Measurements from ENCODE around the gene DST. TPM values are rescaled to one million over a fixed set of nuclear protein-coding genes. Genes with fewer than 3 reads are reported as not detected.

Gene DST
- total RNA-seq, 2 experiments from 2014 or later: 5.7 to 5.9 TPM

- Histone ChIP-seq H3K27ac (ENCODE audit: low read depth in 1 of 2, low read length in 2 of 2) (no peak overlapping the region), H3K4me3 (ENCODE audit: low read length) (peak overlapping the region; percentile 64), H3K27me3 (ENCODE audit: control insufficient read depth in 1 of 2, insufficient read depth in 2 of 2, low read length in 2 of 2) (no peaks in the 10 kb centered on the region), H3K9me3 (ENCODE audit: control insufficient read depth in 1 of 2, insufficient read depth in 1 of 2, low read length in 2 of 2) (no peaks in the 10 kb centered on the region), H3K4me1 (ENCODE audit: insufficient read depth, low read length) (peaks cover 5% of the 10 kb centered on the region), H3K36me3 (ENCODE audit: insufficient read depth, low read length) (no peaks in the 10 kb centered on the region)
- no peaks in the 10 kb centered on the region for H3K9me3 Mint-ChIP-seq
- no peak for ATAC-seq (ENCODE audit: poor library complexity)
- no peak overlapping the region for H3K4me3 Mint-ChIP-seq
- intact Hi-C loops (cut with DNase I, micrococcal nuclease): no loop called here
- DNase-seq: no peak
- TF ChIP-seq CTCF (IDR thresholded peaks at IDR 0.05): no peak
- ChIA-PET CTCF (interaction anchor here (0.6 to 1.4 kb wide), 2 partner anchors 11 to 53 kb away, joined by 3 to 4 read pairs; no protein-coding TSS in a partner anchor), POLR2A (interaction anchor here (0.7 to 1.5 kb wide), 4 partner anchors 9 to 775 kb away, joined by 4 read pairs; no protein-coding TSS in a partner anchor)
- no peaks in the 10 kb centered on the region for H3K27me3 Mint-ChIP-seq
- H3K4me1 Mint-ChIP-seq (ENCODE audit: low read depth): no peaks in the 10 kb centered on the region
- H3K27ac Mint-ChIP-seq: no peak overlapping the region
- H3K36me3 Mint-ChIP-seq (ENCODE audit: low read depth): no peaks in the 10 kb centered on the region
Measured at GRCh38 chr6:56541741-56542360, 100.8 kb downstream of the DST start.

- H3K27ac Mint-ChIP-seq: no peak overlapping the region
- no peaks in the 10 kb centered on the region for H3K9me3 ChIP-seq (ENCODE audit: control insufficient read depth in 1 of 2, insufficient read depth in 1 of 2, low read length in 2 of 2)
- ATAC-seq (ENCODE audit: poor library complexity) (no peak), DNase-seq (peak in 1 of 14 experiments; percentile 5)
- H3K4me1 ChIP-seq (ENCODE audit: insufficient read depth, low read length): peaks cover 5% of the 10 kb centered on the region
- no peak overlapping the region for H3K4me3 Mint-ChIP-seq
- CTCF ChIA-PET: no interaction called here
- POLR2A ChIA-PET: no interaction called here
- intact Hi-C loops (cut with DNase I, micrococcal nuclease): no loop called here
- no peaks in the 10 kb centered on the region for H3K36me3 ChIP-seq (ENCODE audit: insufficient read depth, low read length)
- H3K4me1 Mint-ChIP-seq (ENCODE audit: low read depth): no peaks in the 10 kb centered on the region
- H3K27me3 ChIP-seq (ENCODE audit: control insufficient read depth in 1 of 2, insufficient read depth in 2 of 2, low read length in 2 of 2): no peaks in the 10 kb centered on the region
- no peaks in the 10 kb centered on the region for H3K27me3 Mint-ChIP-seq
- no peak overlapping the region for H3K4me3 ChIP-seq (ENCODE audit: low read length)
- H3K36me3 Mint-ChIP-seq (ENCODE audit: low read depth): no peaks in the 10 kb centered on the region
- H3K27ac ChIP-seq (ENCODE audit: low read depth in 1 of 2, low read length in 2 of 2): no peak overlapping the region
- no peaks in the 10 kb centered on the region for H3K9me3 Mint-ChIP-seq
- no peak for TF ChIP-seq CTCF (IDR thresholded peaks at IDR 0.05)
Measured at GRCh38 chr6:56541030-56541600, 101.6 kb downstream of the DST start.

- Histone ChIP-seq H3K4me1 (ENCODE audit: insufficient read depth, low read length) (peaks cover 5% of the 10 kb centered on the region), H3K27me3 (ENCODE audit: control insufficient read depth in 1 of 2, insufficient read depth in 2 of 2, low read length in 2 of 2) (no peaks in the 10 kb centered on the region), H3K36me3 (ENCODE audit: insufficient read depth, low read length) (no peaks in the 10 kb centered on the region), H3K4me3 (ENCODE audit: low read length) (no peak overlapping the region), H3K27ac (ENCODE audit: low read depth in 1 of 2, low read length in 2 of 2) (no peak overlapping the region), H3K9me3 (ENCODE audit: control insufficient read depth in 1 of 2, insufficient read depth in 1 of 2, low read length in 2 of 2) (no peaks in the 10 kb centered on the region)
- no peak for ATAC-seq (ENCODE audit: poor library complexity)
- Mint-ChIP-seq H3K9me3 (no peaks in the 10 kb centered on the region), H3K4me1 (ENCODE audit: low read depth) (no peaks in the 10 kb centered on the region), H3K27ac (no peak overlapping the region), H3K4me3 (no peak overlapping the region), H3K27me3 (no peaks in the 10 kb centered on the region), H3K36me3 (ENCODE audit: low read depth) (no peaks in the 10 kb centered on the region)
- TF ChIP-seq CTCF (IDR thresholded peaks at IDR 0.05): no peak
- ChIA-PET CTCF (interaction anchor here (2.1 kb wide), 1 partner anchor 9 kb away, joined by 5 read pairs; no protein-coding TSS in a partner anchor), POLR2A (no interaction called here)
- intact Hi-C loops (cut with DNase I, micrococcal nuclease): no loop called here
- DNase-seq: peak in 1 of 14 experiments; percentile 5
Measured at GRCh38 chr6:56540232-56541029, 102.3 kb downstream of the DST start.

All from CD4-positive, alpha-beta T cell (primary cell).